CD4-positive, alpha-beta T cell treated with Interleukin-10 for 1 hour (primary cell): Measurements from ENCODE around the gene ALAD.
"Not testable (repeated sequence)": the region's sequence is repeated elsewhere in the genome, so short reads cannot be mapped to it uniquely, and the experiment has no call there.

Experiments
- DNase-seq: peaks from one replicate; pipeline ENCODE4 v3.0.0-alpha.2; 2020

ALAD gene

DNA sequence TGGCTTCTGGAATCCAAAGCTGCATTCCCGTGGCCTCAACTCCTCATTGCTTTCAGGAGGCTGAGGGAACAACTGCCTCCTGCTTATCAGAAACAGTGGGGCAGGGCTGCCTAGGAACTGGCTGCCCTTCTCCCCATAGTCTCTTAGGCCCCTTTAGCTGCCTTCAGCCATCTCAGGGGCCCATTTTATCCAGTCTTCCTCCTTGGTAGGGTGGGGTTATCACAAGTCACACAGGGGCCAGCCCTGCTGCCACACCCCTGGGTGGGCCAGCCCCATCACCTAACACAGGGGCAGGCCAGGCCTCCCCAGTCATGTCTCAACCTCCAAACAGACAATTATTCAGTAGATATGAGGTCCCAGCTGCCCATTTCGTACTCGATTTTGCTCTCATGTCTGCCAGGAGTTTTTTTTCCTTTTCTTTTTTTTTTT is 3.9 kb downstream of the ALAD start:
- DNase-seq = no peak

GRCh38 chr9:113395000-113395861 is 5.9 kb downstream of the ALAD start:
- no peak for DNase-seq

- DNase-seq = no peak
Observed at GRCh38 chr9:113393281-113393680, 7.8 kb downstream of the ALAD start.

- no peak for DNase-seq
Observed at GRCh38 chr9:113391917-113392316, 9.2 kb downstream of the ALAD start.

GRCh38 chr9:113390192-113390960 is 10.7 kb downstream of the ALAD start:
- no peak for DNase-seq

DNA sequence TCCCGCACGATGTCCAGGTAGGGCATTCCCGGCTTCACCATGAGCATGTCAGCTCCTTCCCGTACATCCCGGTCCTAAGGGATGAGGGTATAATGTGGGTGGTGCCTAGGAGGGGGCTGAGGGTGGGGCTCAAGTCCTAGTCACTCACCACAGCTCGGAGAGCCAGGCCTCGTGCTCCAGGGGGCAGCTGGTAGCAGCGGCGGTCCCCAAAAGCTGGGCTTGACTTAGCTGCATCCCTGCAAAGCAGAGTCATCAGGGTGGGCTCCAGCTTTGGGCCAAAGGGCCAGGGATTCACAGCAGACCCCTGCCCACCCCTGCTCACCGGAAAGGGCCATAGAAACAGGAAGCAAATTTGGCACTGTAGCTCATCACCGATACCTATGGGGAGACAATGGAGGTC is 11.6 kb downstream of the ALAD start:
- DNase-seq = no peak

GRCh38 chr9:113388833-113389232 is 12.3 kb downstream of the ALAD start:
- no peak for DNase-seq

DNA sequence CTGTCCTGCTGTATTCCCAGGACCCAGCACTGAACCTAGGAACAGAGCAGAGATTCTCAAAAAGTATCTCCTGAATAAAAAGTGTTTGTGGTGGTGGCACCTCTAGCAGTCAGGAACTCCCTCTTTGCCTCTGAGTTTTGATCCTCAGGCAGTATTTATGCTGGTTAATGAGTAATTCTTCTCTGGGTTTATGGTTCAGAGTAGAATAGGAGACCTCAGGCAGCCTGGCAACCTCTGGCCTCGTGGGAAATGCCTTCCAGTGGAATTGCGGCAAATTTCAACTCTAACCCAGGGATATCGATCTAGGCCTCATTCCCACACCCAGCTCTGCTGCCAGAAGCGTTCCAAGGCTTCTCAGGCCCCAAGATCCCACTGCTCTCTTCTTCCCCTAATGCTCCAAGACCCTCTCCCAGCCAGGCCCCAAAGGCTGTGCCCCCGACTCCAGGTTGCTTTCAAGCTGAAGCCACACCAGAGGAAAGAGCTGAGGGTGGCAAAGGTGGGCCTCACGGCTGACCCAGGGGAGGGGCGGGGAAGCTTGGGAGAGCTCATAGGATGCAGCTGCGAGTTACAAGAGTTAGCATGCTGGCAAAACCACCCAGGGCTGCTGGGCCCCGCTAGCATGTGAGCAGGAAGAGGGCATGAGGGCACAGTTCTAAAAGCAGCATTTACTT is 13.4 kb downstream of the ALAD start:
- no peak for DNase-seq

DNA sequence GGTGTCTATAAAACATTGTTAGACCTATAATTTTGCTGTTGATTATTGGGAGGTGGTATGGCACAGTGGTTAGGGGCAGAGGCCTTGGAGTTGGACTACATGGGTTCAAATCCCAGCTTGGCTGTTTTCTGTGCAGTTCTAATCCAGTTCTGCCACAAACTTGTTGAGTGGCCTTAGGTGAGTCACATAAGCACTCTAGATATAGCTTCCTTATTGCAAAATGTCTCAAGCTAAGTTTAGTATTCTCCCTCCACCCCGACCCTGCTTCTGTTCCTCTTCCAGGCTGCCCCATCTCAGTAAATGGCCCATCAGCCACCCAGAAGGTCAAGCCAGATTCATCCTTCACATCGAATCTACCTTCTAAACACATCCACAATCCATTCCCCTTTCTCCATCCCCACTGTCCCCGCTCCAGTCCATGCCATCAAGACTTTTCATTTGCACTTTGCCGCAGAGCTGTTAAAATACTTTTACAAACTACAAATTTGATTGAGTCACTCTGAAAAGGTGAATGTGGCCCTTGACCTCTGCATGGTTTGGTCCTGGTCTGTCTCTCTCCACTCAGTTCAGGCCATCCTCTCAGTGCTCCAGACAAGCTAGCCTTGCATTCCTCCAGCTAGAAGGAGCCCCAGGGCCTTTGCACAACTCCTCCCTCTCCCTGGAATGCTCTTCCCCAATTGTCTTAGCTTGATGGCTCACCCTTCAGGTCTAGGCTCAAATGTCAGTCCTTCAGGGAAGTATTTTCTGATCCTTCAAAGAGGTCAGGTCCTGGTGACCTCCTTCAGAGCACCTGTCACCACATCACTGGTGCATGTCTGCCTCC is 14.3 kb downstream of the ALAD start:
- no peak for DNase-seq

GRCh38 chr9:113381909-113382411 is 19.1 kb downstream of the ALAD start:
- DNase-seq = no peak

DNA sequence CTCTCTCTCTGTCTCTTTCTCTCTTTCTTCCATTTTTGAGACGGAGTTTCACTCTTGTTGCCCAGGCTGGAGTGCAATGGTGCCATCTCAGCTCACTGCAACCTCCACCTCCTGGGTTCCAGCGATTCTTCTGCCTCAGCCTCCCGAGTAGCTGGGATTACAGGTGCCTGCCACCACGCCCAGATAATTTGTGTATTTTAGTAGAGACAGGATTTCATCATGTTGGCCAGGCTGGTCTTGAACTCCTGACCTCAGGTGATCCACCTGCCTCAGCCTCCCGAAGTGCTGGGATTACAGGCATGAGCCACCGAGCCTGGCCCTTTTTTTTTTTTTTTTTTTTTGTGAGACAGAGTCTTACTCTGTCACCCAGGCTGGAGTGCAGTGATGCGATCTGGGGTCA is 19.6 kb downstream of the ALAD start:
- DNase-seq = not testable (repeated sequence)

DNA sequence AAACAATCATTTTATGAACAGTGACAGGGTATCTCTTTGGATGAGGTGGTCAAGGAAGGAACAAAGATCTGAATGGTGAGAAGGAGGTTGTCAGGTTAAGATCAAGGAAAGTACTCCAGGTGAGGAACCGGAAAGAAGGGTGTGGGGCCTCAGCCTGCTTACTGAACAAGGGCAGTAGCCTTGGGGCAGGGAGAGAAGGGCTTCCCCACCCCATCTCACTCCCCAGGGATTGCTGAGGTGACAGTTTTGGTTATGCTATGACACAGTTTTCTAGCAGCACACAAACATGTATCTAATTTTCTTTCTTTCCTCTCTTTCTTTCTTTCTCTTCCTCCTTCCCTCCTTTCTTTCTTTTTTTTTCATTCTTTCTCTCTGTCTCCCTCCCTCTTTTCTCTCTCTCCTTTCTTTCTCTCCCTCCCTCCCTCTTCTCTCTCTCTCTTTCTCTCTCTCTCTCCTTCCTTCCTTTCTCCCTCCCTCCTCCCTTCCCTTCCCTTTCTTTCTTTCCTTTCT is 20.2 kb downstream of the ALAD start:
- no peak for DNase-seq

DNA sequence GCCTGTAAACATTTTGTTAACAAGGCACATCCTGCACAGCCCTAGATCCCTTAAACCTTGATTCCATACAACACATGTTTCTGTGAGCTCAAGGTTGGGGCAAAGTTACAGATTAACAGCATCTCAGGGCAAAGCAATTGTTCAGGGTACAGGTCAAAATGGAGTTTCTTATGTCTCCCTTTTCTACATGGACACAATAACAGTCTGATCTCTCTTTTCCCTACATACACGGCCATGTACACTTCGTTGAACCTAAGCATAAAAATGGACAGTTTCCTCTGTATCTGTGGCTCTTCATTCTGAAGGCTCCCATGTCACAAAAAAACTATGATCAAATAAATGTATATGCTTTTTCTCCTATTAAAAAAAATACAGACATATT is 21.3 kb downstream of the ALAD start:
- not testable (repeated sequence) for DNase-seq

DNA sequence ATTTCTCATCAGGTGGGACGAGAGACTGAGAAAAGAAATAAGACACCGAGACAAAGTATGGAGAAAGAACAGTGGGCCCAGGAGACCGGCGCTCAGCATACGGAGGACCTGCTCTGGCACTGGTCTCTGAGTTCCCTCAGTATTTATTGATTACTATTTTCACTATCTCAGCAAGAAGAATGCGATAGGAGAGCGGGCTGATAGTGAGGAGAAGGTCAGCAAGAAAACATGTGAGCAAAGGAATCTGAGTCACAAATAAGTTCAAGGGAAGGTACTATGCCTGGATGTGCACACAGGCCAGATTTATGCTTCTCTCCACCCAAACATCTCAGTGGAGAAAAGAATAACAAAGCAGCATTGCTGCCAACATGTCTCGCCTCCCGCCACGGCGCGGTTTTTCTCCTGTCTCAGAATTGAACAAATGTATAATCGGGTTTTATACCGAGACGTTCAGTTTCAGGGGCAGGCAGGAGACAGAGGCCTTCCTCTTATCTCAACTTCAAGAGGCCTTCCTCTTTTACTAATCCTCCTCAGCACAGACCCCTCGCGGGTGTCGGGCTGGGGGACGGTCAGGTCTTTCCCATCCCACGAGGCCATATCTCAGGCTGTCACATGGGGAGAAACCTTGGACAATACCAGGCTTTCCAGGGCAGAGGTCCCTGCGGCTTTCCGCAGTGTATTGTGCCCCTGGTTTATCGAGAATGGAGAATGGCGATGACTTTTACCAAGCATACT is 21.8 kb downstream of the ALAD start:
- DNase-seq = not testable (repeated sequence)

DNA sequence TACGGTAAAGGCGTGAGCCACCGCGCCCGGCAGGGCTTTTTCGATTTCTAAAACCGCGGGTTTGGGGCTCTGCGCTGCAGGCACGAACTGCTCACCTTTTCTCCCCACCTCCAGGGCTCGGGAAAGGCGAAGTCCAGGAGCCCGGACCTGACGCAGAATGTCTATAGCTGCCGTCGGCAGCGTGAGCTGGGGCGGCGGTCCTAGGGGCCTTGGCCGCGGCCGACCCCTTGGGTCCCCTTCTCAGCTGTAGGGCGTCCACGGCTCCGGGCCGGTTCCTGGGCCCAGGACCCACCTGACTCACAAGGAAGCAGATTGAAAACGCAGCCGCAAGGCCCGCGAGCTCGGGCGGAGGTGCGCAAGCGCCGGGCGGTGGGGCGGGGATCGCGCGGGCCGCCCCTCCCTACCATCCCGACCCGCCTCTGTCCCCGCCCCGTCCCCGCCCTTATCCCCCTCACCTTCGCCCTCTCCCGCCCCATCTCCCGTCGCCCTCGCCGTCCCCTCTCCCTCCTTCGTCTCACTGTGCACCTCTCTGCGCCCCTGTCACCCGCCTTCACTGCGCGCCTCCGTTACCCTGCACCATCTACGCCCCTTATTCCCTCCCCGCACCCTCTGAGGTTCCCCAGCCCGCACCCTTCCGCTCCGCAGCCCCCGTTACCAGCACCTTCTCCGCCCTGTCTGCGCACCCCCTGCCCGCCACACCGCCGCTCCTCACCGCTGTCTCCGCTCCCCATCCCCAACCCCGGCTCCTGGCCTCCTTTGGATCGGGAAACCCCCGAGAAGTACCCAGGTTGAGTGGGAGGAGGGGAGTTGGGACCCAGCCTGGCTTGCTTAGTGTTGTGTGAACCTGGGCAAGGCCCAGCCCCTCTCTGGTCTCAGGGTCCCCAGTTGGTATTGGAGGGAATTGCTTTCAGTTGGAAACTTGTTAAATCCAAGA is 24.2 kb downstream of the ALAD start, which contains the start of gene HDHD3:
HDHD3 (minus strand) TSS at position 353 of the 934 bp plus-strand sequence. CDS start 2,632 bp downstream, outside the sequence.
- peak; percentile 87 for DNase-seq

DNA sequence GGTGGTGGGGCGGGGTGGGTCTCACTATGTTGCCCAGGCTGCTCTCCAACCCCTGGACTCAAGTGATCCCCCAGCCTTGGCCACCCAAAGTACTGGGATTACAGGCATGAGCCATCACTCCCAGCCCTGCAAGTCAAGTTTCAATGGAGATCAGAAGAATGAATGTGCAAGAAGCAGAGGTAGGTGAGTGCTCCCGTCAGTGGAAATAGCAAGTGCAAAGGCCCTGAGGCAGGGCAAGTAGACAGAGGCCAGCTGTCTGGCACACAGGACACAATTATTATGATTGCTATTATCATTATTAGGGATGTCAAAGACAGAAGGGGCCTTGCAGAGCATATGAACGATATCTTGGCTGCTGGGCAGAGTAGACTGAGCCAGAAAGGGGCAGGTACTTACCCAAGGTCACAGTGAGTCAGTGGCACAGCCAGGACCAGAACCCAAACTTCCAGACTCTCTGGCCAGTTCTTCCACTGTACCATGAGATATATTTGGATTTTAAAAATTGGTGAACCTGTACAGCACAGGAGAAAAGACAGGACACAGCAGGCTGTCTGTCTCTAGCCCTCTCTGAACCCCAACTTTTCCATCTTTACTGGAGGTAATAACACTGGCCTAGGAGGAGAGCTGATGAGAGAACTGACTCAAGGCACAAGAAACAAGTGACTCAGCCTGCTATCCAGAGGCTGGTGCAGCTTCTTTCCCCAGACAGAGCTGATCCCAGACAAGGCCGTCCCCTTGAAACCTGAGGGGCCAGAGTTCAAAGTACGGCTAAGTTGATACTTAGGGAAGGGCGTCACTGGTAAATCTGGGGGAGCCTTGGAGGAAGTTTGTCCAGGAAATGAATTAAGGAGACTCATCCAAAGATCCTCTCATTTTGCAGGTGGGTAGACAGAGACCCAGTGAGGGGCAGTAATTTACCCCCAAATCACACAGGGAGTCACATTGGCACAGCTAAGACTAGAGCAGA is 25.7 kb downstream of the ALAD start:
- DNase-seq = no peak

GRCh38 chr9:113373676-113374392 is 27.2 kb downstream of the ALAD start:
- DNase-seq = no peak

DNA sequence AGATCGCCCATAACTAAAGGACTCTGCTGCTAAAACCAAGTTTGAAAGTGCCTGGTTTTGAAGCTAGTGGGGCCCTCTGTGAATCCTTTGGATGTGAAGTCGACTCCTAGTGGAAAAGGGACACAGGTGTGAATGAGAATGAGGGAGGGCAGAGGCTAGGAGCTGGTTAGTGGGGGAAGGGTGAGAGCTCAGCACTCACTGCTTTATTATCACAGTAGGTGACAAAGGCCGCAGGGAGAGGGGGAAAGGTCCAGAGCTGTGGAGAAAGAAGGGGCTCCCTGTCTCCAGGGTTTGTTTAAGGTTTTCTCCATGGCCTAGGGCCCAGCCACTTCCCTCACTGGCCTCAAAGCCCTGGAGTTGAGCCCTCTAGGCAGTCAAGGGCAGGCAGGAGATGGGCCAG is 27.8 kb downstream of the ALAD start:
- no peak for DNase-seq
